Activated T-helper 9 cell treated with anti-CD3 and anti-CD28 coated beads, Interleukin-2, amount 50 U/mL, for 16 hours (primary cell): Measurements from ENCODE around the gene CENPC.
"Not testable (repeated sequence)": the region's sequence is repeated elsewhere in the genome, so short reads cannot be mapped to it uniquely, and the experiment has no call there.

Source experiments
- DNase-seq: peaks from one replicate; pipeline ENCODE4 v3.0.0-alpha.2; 2020; ENCODE audit warnings: low read depth

CENPC gene

DNA sequence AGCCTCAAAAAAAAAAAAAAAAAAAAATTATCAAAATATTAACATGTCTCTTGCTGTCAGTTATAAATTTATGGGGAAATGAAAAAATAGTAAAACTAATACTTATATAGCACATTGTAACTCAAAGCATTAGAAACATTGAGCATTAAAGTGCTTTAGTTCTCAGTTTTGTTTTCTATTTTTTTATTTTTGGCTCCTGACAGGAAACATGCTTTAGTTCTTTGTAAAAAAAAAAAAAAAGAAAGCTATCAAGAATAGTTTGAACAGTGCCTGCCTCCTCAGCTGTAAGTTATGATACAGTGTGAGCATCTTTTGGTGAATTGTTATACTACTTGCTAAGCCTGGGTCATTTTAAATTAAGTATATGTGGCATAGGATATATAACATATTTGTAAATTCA lies 5.1 kb upstream of the CENPC start:
- no peak for DNase-seq

DNA sequence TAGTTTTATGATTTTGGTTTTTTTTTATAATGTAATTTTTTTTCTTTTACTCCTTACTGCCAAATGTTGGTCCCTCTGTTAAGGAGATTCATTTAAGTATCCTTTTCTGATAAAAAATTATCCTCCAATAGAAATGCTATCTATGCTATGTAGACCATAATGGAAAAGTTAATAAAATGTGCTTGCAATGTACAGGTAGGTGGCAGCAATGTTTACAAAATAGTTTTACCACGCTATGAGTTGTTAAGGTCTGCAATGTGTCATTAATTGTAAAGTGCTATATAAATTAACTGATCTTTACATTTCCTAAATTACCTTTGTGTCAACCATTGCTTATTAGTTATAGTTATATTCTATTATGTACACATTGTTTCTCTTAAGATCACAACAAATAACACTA lies 3.8 kb upstream of the CENPC start:
- DNase-seq = no peak

DNA sequence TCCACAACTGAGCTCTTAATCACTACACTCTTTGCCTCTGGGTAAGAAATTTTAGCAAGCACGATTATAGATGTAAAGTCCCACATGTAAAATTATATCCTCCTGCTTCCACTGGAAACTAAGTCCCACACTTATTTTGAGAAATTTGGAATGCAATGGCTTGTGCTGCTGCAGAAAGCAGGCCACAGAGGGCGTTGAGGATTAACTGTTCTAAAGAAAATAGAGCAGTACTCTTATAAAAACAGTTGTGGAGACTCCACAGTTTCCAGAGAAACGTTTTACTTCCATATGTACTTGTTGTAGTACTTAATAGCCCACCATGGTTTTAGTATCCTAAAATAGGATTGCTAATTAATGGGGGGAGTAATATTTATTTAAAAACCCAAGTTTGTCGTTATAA lies 1.7 kb upstream of the CENPC start:
- no peak for DNase-seq

DNA sequence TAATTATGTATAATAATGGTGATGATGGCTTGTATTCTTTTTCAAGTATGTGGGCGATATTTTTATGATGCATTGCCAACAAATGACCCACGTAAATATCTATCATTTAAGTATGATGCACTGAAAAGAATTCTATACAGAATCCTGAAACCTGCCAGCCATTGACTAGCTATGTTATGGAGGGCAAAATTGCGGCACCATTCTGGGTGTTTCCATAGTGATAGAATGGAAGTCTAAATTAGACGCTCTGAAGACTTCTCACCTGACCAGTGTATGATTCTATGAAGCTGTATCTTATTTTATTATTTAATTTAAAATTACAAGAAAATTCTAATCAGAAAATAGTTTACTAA lies 677 bp upstream of the CENPC start:
- DNase-seq = no peak

DNA sequence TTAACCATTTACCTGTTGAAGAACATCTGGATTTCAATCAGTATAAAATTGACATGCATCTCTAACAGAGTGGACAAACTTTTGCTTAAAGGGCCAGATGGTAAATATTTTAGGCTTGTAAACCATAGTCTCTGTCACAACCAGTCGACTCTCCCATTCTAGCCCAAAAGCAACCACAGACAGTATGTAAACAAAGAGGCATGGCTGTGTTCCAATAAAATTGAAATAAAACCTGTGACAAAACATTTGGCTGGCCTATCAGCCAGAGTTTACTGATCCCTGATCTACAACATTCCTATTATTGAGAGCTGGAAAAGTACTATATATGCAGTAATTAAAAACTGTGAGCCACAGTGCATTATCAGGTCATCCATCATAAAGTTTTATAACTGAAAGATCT lies 3.2 kb downstream of the CENPC start:
- no peak for DNase-seq

DNA sequence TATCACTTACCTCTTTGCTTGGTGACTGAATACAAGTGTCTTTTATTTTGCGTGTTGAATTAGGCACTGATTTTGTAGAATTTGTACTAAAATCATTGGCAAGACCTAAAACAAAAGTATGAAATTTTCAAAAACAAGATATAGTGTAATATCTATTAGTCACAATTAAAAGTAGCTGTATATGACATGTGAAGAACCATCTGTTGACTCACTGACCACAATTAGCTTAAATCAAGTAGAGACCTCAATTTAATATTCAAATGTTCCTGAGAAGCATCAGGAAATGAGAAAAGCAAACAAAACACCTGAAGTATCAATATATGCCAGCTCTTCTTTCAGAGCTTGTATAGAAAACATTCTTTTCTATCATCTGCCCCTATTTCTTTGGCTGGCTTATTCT lies 5.5 kb downstream of the CENPC start:
- no peak for DNase-seq

DNA sequence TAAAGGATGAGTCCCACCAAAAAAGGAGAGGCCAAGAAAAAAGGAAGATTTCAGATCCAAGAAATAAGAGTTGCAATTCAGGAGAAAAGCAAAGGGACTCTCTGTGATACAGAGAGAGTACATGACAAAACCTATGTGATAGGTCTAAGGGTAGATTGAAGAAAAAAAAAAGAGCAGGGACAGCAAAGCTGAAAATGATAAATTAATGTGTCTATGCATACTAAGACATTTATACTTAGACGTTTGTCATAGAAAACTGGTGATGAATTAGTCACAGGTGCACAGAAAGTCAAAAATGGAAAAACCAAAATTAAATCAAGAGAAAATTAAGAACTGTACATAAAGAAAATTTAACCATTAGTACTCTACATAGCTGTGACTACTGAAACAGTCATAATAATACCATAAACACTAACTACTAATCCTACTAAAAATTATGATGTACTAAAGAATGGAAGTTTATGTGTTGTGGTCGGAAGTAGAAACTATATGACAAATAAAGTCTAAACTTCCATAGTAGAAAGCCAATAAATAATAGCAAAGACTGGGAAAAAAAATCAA lies 9.9 kb downstream of the CENPC start:
- no peak for DNase-seq

DNA sequence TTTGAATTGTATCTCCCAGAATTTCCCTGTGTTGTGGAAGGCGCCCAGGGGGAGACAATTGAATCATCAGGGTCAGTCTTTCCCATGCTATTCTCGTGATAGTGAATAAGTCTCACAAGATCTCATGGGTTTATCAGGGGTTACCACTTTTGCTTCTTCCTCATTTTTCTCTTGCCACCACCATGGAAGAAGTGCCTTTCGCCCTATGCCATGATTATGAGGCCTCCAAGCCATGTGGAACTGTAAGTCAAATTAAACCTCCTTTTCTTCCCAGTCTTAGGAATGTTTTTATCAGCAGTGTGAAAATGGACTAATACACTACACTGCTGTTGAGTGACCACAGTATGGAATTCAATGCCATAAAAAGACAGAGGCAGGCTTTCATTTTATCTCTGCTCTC lies 12.2 kb downstream of the CENPC start:
- DNase-seq = no peak

DNA sequence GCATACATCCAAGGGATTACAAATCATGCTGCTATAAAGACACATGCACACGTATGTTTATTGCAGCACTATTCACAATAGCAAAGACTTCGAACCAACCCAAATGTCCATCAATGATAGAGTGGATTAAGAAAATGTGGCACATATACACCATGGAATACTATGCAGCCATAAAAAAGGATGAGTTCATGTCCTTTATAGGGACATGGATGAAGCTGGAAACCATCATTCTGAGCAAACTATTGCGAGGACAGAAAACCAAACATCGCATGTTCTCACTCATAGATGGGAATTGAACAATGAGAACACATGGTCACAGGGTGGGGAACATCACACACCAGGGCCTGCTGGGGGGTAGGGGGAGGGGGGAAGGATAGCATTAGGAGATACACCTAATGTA lies 12.9 kb downstream of the CENPC start:
- DNase-seq = not testable (repeated sequence)

DNA sequence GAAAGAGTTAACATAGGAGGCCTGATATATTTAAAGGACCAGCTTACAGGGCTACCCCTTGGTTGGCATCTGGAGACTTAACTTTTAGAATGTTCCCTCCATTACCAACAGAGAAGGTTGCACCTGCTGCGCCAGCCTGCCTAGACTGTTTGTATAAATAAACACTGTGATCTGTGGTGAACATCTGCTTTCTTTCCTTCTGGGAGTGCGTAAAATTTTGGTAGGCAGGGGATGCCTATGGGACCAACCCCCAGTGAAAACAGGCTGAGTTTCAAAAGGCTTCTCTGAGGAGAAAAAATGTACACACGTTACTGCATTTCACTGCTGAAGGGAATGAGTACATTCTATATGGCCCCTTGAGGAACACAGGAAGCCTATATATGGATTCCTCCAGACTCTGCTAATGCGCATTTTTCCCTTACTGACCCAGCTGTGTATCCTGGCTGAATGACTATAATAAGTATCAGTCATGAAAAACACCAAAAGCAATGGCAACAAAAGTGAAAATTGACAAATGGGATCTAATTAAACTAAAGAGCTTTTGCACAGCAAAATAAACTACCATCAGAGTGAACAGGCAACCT lies 13.8 kb downstream of the CENPC start:
- DNase-seq = no peak

DNA sequence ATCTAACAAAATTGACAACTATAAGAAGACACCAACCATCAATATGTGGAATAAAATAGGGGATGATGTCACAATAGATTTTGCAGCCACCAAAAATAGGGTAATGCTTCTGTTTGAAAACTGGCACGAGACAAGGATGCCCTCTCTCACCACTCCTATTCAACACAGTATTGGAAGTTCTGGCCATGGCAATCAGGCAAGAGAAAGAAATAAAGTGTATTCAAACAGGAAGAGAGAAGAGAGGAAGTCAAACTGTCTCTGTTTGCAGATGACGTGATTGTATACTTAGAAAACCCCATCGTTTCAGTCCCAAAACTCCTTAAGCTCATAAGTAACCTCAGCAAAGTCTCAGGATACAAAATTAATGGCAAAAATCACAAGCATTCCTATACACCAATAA lies 21.2 kb downstream of the CENPC start:
- DNase-seq = not testable (repeated sequence)

DNA sequence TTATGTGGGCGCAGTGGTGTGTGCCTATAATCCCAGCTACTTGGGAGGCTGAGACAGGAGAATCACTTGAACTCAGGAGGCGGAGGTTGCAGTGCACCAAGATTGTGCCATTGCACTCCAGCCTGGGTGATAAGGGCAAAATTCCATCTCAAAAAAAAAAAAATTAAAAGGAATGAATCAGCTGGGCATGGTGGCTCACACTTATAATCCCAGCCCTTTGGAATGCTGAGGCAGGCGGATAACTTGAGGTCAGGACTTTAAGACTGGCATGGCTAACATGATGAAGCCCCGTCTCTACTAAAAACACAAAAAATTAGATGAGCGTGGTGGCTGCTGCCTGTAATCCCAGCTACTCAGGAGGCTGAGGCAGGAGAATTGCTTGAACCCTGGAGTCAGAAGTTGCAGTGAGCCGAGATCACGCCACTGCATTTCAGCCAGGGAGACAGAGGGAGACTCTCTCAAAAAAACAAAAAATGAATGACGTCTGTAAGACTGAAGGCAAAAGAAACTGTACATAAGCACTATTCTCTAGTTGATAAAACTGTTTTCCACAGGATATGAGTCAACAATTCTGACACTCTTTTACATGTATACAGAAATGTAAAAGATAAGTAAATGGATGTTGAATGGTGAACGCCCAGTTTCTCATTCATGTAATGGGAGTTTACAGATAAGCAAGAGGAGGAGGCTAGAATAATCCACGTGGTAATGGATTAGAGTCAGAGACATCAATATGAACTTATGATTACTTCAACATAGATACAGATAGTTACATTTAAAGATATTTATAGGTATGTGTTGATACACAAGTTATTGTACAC lies 22.2 kb downstream of the CENPC start:
- DNase-seq = no peak

DNA sequence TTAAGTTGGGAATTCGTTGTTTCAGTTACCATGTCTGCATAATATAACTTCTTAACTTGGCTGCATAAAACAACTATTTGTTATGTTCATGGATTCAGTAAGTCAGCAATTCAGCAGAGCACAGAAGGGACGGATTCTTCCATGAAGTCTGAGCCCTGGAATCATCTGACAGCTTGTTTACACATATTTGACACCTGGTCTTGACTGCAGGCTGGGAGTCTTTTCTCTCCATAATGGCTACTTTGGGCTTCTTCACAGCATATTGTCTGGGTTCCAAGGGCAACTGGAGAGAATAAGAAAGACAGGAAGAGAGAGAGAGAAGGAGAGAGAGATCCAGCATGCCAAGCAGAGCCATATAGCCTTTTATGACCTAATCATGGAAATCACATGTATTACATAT lies 23.1 kb downstream of the CENPC start:
- DNase-seq = no peak

DNA sequence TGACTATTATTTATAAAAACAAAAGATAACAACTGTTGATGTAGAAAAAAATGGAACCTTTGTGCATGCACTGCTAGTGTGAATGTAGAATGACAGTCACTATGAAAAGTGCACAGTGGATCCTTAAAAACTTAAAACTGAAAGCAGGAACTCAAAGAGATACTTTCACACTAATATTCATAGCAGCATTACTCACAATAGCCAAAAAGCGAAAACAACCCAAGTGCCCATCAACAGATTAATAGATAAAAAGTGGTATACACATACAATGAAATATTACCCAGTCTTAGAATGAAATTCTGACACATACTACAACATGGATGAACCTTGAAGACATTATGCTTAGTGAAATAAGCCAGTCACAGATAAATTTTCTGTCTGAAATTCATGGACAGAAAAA lies 23.8 kb downstream of the CENPC start:
- no peak for DNase-seq

DNA sequence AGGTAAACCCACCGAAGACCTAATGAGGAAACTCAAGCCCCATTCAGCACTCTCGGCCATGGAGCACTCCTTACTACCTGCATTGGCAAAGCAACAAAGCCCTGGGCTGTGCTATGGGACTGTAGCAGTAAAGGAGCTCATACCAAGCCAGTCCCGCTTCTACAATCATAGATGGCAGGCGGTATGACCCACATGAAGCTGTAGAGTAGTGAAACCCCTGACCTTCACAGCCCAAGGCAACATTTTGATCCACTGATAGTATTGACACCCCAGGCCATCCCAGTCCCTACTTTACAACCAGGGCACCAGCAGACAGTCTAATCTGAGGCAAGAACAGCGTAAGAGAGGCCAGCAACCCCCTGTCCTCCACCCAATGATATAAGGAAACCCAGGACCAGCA lies 25.2 kb downstream of the CENPC start:
- DNase-seq = no peak

DNA sequence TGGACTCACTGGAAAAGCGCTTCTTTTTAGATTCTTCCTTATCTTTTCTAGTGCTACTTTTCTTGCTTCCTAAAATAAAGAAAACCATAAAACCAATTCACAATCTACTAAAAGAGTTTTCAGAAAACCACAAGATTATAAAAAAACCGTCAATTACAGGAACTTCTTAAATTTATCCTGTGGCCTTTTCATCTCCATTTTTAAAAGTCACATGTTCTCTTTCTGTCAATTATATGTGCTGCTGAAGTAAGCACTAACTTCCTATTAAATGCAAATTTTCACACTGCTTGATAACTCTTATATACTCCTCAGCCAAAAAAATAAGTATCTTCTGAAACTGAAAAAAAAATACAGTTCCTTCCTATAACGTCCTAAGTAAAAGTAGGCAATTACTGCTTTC lies 32.8 kb downstream of the CENPC start:
- no peak for DNase-seq

DNA sequence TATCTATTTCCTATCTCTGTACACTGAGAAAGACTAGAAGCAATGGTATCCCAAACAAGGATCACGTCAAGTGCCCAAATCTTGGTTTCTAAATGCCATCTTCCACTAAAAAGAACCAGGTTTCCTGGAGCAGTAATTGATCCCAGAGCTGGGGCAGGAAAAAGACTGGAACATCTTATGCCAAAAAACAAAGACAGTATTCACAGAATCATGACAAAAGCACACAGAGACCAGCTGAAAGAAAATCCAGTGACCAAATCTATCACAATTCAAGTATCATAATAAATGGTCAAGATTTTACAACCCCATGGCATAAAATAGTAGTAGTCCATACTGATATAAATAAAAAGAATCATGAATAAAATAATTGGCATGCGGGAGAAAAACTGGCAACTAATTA lies 44.9 kb downstream of the CENPC start:
- DNase-seq = no peak

DNA sequence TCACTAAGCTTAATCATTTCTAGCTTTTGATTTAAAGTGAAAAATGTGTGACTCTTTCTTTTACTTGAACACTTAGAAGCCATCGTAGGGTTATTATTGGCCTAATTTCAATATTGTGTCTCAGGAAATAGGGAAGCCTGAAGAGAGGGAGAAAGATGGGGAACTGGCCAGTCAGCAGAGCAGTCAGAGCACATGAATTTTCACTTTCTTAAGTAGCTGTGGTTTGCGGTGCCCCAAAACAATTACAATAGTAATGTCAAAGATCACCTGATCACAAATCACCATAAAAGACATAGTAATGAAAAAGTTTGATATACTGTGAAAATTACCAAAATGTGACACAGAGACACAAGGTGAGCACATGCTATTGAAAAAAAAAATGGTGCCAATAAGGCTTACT lies 45.5 kb downstream of the CENPC start:
- DNase-seq = no peak

DNA sequence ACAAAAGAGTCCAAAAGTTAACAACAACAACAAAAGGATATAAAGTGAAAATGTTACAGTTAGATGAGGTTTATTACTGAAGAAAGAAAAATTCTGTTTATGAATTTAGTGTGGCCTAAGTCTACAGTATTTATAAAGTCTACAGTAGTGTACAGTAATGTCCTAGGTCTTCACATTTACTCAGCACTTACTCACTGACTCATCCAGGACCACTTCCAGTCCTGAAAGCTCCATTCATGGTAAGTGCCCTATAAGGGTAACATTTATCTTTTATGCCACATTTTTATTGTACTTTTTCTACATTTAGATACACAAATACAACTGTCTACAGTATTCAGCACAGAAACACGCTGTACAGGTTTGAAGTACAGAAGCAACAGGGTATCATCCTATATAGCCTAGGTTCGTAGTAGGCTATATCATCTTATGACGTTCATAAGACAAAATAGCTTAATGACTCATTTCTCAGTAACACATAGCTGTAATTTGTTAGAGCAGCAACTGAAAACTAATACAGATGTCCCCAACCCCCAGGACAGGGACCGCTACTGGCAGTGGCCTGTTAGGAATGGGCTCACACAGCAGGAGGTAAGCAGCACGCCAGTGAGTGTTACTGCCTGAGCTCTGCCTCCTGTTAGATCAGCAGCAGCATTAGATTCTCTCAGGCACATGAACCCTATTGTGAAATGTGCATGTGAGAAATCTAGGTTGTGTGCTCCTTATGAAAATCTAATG lies 61.3 kb downstream of the CENPC start:
- DNase-seq = no peak

DNA sequence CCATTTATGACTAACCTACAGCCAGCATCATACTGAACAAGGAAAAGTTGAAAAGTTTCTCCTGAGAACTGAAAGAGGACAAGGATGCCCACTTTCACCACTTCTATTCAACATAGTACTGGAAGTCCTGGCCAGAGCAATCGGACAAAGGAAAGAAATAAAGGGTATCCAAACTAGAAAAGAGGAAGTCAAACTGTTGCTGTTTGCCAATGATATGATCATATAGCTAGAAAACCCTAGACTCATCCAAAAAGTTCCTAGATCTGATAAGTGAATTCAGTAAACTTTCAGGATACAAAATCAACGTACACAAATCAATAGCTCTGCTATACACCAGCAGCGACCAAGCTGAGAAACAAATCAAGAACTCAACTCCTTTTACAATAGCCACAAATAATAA lies 64.5 kb downstream of the CENPC start:
- no peak for DNase-seq

DNA sequence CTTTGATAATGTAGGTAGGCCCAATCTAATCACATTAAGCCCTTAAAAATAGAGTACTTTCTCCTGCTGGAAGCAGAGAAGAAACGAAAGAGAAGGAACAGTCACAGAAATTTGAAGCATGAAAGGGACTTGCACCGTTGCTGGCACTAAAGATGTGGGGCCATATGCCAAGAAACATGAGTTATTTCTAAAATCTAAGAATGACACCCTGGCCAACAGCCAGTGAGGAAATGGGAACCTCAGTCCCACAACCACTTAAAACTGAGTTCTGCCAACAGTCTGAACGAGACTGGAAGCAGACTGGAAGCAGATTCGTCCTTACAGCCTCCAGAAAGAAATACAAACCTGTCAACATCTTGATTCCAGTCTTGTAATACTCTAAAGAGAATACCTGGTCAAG lies 70.1 kb downstream of the CENPC start:
- no peak for DNase-seq

DNA sequence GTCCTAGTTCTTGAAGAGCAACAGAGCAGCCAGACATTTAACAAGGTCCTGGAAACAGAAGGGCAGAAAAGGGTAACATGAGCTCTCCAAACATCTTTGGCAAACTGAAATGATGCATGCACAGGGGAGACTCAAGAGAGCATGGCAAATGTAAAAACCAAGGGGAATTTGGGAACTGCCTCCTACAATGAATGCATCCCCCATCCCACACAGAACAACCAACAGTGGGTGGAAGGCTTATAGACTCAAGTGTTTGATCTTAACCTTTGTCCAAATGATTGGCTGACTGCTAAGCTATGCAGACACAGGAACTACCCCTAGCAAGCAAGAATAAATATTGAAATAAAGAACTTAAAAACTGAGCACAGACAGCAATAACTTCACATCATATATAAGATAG lies 74.4 kb downstream of the CENPC start:
- no peak for DNase-seq

DNA sequence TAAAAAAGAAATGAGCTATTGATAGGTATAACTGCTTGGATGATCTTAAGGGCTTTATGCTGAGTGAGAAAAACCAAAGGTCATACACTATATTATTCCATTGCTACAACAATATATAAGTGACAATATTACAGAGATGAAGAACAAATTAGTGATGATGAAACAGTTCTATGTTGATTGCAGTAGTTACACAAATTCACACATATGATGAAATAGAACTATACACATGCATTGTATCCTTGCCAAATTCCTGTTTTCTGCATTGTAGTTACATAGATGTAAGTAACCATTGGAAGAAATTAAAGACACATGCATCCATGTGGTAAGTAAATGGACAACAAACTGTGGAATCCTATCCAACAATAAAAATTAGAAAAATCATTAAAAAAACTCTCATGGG lies 76.5 kb downstream of the CENPC start:
- DNase-seq = no peak
